GM21367 (cell line): ENCODE results near the gene SNX12.

ENCODE experiments used
- ATAC-seq: cut with Tn5 transposase; IDR thresholded peaks from one replicate; pipeline ENCODE4 v1.9.1; 2021; ENCODE audit not compliant: unreplicated experiment

SNX12 gene

DNA sequence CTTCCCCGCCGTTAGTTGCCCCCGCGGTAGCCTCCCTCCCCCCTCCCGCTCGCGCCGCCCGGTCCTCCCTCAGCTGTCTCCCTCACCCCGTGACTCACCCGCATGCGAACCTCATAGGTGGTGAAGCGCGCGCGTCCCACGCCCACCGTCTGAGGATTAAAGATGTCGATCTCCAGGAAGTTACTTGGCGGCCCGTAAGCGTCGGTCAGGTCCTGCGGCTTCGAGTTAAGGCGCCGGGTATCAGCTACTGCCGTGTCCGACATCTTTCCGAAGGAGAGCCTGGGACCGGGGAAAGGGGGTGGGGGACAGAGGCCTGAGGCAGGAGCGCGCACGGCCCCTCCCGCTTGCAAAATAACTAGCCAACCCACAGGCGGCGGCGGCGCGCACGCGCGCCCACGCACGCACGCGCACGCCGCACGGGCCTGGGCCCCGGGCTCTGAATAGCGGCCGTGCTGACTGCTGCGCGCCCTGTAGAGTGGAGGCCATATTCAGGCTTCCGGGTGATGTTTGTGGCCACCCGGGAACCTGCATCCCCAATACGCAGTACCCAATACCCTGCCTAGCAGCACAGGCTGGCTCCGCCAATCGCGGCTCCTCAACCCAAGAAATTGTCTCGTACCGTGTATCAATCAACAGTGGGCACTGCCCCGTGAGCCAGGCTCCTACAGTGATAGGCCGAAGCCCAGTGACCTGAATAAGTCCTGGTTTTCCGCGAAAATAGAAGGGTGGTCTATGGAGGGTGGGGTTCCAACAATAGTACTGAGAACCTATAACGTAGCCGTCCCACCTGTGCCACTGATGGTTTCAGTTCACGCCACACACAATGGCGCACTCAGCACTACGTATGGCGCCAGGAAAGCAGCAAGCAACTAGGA lies at the start of gene SNX12:
Gene SNX12, minus strand, starts transcription at position 291 of the 875 bp plus-strand sequence. Its CDS starts 28 bp downstream, at position 263.
- peak; percentile 94 for ATAC-seq

DNA sequence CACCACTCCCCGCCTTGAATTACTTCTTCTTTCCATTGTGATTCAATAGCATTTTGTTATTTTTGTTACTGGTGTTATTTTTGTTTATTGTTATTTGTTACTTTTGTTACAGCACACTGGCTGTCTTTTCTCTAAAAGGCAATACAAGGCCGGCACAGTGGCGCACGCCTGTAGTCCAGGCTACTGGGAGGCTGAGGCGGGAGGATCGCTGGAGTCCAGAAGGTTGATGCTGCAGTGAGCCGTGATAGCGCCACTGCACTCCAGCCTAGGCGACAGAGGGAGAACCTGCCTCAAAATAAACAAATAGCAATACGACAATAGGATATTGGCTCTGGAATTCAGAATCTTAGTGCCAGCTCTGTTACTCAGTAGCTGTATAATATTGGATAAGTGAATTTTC lies 49.2 kb upstream of the SNX12 start:
- ATAC-seq: no peak

- ATAC-seq: peak; percentile 12
Observed at GRCh38 chrX:71111921-71112431, 43.8 kb upstream of the SNX12 start.

DNA sequence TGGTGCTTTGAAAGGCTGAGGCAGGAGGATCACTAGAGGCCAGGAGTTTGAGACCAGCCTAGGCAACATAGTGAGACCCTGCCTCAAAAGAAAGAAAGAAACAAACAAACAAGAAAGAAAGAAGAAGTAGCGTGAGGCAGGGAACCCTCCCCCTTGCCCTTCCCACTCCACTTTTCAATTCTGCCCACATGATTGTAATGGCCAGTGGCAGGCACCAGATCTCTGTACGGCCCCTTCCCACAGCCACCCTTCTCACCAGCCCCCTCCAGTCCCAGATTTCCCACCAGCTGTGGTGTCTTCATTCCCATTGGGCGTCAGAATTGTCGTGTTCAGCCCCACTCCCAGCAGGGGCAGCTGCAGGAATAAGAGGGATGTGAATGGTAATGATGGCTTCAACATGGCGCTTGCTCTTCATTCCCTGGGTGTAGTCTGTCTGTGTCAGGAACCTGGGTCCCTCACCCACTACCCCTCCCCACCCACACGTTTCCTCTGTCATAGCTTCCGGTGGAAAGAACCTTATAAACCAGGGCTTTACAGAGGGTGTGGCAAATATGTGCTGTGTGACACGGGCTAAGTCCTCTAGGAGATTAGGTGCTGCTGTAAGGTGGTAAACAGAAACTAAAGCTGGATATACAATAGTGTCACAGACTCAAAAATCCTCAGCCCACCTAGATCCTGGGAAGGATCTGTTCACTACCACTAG lies 43.2 kb upstream of the SNX12 start, which contains the start of gene IL2RG:
Gene IL2RG, minus strand, starts transcription at position 437 of the 703 bp plus-strand sequence. Its CDS starts 38 bp downstream, at position 399.
- ATAC-seq: peak; percentile 87

DNA sequence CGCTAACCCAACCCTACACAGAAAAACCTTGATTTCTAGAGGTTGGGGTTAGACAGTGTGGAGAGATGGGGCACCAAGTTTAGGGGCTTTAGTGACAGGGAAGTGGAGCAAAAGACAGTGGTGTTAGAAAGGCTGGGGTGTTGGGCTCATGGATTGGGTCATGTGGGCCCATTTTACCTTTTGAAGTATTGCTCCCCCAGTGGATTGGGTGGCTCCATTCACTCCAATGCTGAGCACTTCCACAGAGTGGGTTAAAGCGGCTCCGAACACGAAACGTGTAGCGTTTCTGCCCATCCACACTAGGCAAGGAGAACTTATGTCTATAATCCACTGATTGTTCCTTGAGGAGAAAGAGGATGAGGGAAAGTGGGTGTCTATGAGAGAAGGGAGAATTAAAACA lies 40.9 kb upstream of the SNX12 start:
- ATAC-seq: no peak

- ATAC-seq: no peak
Observed at GRCh38 chrX:71107762-71108360, 39.7 kb upstream of the SNX12 start.

DNA sequence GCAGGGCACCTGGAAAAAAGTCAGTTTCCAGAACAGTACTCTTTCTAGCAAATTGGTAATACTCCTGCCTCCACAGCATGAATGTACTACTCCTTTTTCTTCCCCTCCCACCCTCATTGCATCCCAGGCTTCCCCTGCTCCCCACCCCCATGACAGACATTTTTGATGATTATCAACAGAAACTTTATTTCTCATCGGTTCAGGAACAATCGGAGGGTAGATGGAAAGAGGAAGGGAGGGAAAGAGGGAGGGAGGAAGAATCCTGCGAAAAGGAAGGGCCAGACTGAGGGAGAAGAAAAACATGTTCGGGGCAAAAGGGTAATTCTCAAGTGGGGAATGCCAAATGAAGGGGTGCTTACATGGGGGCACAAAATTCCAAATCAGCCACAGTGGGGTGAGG lies 39.1 kb upstream of the SNX12 start:
- ATAC-seq: no peak

DNA sequence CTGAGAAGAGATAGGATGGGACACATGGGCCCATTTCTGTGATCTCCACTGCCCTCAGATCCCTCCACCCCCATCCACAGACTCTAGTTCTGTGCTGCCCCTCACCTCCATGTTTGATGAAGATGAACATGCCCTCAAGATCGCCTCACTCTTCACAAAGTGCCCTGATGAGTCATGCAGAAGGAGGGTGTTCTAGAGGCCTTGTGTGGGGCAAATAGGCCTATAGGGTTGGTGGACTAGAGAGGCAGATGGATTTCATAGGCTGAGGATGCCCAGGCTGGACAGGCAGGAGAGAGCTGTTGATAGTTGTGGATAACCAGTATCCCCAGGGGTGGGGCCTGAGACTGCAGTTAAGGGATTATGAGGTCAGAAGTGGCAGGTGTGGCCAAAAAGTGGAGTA lies 38.3 kb upstream of the SNX12 start, which contains the start of gene CXorf65:
Gene CXorf65, minus strand, starts transcription at position 314 of the 400 bp plus-strand sequence. Its CDS starts 184 bp downstream, at position 130.
- ATAC-seq: no peak

DNA sequence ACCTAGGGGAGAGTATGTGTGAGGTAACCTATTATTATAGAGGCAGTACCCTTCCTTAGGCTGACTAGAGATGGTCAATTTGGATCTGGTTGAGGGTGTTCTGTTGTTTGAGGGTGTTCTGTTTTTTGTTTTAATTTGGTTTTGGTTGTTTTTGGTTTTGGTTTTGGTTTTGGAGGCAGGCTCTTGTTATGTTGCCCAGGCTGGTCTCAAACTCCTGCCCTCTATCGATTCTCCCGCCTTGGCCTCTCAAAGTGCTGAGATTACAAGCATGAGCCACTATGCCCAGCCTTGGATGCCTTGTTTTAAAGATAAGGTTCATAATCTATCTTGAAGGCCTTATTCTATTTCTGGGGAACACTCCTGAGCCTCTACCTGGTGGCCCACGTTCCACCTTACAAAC lies 37.5 kb upstream of the SNX12 start:
- no peak for ATAC-seq

- ATAC-seq: no peak
Observed at GRCh38 chrX:71103110-71103983, 35.2 kb upstream of the SNX12 start.

GRCh38 chrX:71102292-71102691 lies 34.2 kb upstream of the SNX12 start:
- no peak for ATAC-seq

DNA sequence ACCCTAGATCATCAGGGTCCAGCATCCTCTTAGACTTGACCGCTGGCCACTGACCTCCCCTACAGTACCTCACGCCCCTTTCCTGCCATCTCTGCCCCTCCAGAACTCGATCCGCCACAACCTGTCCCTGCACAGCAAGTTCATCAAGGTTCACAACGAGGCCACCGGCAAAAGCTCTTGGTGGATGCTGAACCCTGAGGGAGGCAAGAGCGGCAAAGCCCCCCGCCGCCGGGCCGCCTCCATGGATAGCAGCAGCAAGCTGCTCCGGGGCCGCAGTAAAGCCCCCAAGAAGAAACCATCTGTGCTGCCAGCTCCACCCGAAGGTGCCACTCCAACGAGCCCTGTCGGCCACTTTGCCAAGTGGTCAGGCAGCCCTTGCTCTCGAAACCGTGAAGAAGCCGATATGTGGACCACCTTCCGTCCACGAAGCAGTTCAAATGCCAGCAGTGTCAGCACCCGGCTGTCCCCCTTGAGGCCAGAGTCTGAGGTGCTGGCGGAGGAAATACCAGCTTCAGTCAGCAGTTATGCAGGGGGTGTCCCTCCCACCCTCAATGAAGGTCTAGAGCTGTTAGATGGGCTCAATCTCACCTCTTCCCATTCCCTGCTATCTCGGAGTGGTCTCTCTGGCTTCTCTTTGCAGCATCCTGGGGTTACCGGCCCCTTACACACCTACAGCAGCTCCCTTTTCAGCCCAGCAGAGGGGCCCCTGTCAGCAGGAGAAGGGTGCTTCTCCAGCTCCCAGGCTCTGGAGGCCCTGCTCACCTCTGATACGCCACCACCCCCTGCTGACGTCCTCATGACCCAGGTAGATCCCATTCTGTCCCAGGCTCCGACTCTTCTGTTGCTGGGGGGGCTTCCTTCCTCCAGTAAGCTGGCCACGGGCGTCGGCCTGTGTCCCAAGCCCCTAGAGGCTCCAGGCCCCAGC lies 32.7 kb upstream of the SNX12 start:
- ATAC-seq: no peak

GRCh38 chrX:71099736-71100135 lies 31.6 kb upstream of the SNX12 start:
- ATAC-seq: no peak

DNA sequence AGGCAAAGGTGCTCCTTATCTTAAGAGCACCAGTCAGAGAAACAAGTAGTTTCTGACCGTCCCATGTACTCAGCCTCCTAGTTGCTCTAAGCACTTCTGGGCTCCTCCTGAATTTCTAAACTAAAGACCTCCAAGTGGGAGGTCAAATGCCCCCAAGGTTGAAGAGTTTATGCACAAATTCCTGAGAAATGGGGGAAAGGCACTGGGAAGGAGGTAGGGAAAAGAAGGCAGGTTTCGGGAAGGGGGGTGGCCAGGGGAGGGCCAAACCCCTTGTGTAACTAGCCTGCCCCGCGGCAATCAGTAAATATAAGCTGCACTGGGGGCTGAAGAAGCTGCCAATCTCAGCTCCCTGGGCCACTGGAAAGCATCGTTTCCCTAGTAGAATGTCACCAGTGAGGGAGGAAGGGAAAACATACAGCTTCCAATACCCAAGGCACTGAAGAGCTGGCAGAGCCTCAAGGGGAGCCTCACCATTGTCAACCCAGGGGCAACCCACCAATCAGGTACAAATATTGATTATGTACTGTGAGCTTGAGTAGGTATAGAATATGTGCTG lies 30.9 kb upstream of the SNX12 start:
- ATAC-seq: no peak

DNA sequence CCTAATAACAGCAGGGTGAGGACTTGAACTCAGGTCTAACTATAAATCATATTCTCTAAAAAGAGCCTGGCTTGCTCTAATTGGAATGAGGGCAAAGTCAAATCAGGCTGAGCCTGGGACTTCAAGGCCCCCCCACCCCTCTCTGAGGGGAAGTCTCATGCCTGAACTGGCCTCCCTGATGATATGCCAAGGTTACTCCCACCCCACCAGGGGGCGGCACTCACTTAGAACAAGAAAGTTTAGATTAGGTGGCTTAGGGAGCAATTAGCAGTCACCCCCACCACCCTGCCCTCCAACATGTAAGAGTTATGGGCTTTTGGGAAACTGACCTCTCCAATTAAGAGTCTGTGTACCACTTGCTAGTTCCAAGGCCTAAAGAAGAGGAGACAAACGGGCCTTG lies 30.2 kb upstream of the SNX12 start:
- ATAC-seq: no peak

GRCh38 chrX:71096760-71097032 lies 28.6 kb upstream of the SNX12 start:
- no peak for ATAC-seq

- ATAC-seq: peak; percentile 18
Observed at GRCh38 chrX:71095981-71096759, 28.0 kb upstream of the SNX12 start.

GRCh38 chrX:71095555-71095980 lies 27.4 kb upstream of the SNX12 start, which contains the start of gene FOXO4:
Gene FOXO4, plus strand, starts transcription at chrX:71095851. Its CDS starts 678 bp downstream, at chrX:71096529.
- ATAC-seq: peak; percentile 82
